ENCODE results near the gene PRPS2. TPM values are rescaled to one million over a fixed set of nuclear protein-coding genes. Genes with fewer than 3 reads are reported as not detected.
A peak's percentile ranks its signal among the peaks of the same experiment; 100 is the strongest.

The PRPS2 gene
- total and polyA plus RNA-seq, 2 of the 13 experiments (the other 11 are each of a cell fraction or from before 2014, with no cell fraction given): 10.6 to 24.4 TPM

- CTCF ChIA-PET (ENCODE audit: low intra/inter-chr PET ratio, low total read pairs): no interaction called here
- intact Hi-C loops (cut with micrococcal nuclease; ENCODE audit: unreplicated experiment): no loop called here
These were observed 13.5 kb upstream of the PRPS2 start for GRCh38 chrX:12777670-12778069.

DNA sequence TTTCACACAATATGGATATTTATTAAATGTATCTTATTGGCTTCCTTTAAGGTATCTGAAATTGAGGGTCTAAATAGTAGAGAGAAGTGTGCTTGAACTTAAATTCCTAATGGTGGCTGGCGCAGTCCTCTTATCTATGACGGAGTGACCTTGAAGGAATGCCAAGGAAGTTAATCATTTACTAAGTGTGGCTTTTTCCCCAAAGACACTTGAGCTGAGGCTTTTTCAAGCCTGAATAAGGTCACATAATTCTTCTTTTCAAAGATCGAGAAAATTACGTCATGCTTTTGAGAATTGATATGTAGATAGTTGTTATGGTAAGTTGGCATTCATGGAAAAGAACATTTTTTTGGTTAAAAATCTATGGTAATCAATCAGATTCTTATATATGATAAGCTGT is 11.7 kb upstream of the PRPS2 start:
- Histone ChIP-seq H3K4me3 (replicated peaks in 1 of 3; ENCODE audit: insufficient read depth in 1 of 3, low read depth in 2 of 3, low read length in 3 of 3) (no peak overlapping the region), H3K27ac (ENCODE audit: extremely low read length, insufficient read depth, low read length) (no peak overlapping the region), H3K27me3 (ENCODE audit: control insufficient read depth in 1 of 2, insufficient read depth in 2 of 2, low read length in 2 of 2) (no peaks in the 10 kb centered on the region), H3K79me2 (ENCODE audit: insufficient read depth, low read length) (no peaks in the 10 kb centered on the region), H3K9ac (ENCODE audit: insufficient read depth, low read depth, low read length) (no peak overlapping the region), H3K9me3 (ENCODE audit: low read length) (no peaks in the 10 kb centered on the region), H3K4me1 (ENCODE audit: insufficient read depth, low read length) (peaks cover 6% of the 10 kb centered on the region; the same call in 1 of the 2 replicates), H3K36me3 (replicated peaks in 1 of 2; ENCODE audit: control insufficient read depth in 1 of 2, insufficient read depth in 2 of 2, low read length in 2 of 2) (no peaks in the 10 kb centered on the region), H3K4me2 (ENCODE audit: low read depth, low read length) (no peak overlapping the region), H4K20me1 (ENCODE audit: insufficient read depth, low read length) (no peaks in the 10 kb centered on the region), H2AFZ (ENCODE audit: low read length) (no peak overlapping the region)
- CTCF ChIA-PET (ENCODE audit: low intra/inter-chr PET ratio, low total read pairs): no interaction called here
- DNase-seq (ENCODE audit: low spot score): peak; percentile 37
- in situ Hi-C loops (cut with HindIII; ENCODE audit: extremely low pct_ligation_motif_present, low pct_unique_long_range_greater_than_20kb) (no loop called here), intact Hi-C loops (cut with micrococcal nuclease; ENCODE audit: unreplicated experiment) (no loop called here)
- peak; percentile 15 for FAIRE-seq
- BruUV-seq (replicated peaks): no TSS peak
- WGBS (ENCODE audit: low lambda C conversion rate): 2% methylated on average over 4 of the region's 4 CpGs
- TF ChIP-seq PAWR (CRISPR knock-in tag; IDR thresholded peaks at IDR 0.05; ENCODE audit: borderline replicate concordance): no peak
- peak; percentile 22; the same call in 1 of the 2 replicates for TF ChIP-seq CREB1 (IDR thresholded peaks at IDR 0.05)
- no peak for TF ChIP-seq CREB1 (CRISPR knock-in tag; IDR thresholded peaks at IDR 0.05)
- peak; percentile 87 for TF ChIP-seq ATF7 (IDR thresholded peaks at IDR 0.05)
- TF ChIP-seq ATF7 (CRISPR knock-in tag; IDR thresholded peaks at IDR 0.05): no peak
- TF ChIP-seq, protein P1, sequence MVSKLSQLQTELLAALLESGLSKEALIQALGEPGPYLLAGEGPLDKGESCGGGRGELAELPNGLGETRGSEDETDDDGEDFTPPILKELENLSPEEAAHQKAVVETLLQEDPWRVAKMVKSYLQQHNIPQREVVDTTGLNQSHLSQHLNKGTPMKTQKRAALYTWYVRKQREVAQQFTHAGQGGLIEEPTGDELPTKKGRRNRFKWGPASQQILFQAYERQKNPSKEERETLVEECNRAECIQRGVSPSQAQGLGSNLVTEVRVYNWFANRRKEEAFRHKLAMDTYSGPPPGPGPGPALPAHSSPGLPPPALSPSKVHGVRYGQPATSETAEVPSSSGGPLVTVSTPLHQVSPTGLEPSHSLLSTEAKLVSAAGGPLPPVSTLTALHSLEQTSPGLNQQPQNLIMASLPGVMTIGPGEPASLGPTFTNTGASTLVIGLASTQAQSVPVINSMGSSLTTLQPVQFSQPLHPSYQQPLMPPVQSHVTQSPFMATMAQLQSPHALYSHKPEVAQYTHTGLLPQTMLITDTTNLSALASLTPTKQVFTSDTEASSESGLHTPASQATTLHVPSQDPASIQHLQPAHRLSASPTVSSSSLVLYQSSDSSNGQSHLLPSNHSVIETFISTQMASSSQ (IDR thresholded peaks at IDR 0.05; ENCODE audit: low read depth): peak; percentile 74
- TF ChIP-seq, protein P1 (CRISPR knock-in tag; IDR thresholded peaks at IDR 0.05; ENCODE audit: borderline replicate concordance): no peak; the same call in 1 of the 2 replicates
- TF ChIP-seq, protein P2, sequence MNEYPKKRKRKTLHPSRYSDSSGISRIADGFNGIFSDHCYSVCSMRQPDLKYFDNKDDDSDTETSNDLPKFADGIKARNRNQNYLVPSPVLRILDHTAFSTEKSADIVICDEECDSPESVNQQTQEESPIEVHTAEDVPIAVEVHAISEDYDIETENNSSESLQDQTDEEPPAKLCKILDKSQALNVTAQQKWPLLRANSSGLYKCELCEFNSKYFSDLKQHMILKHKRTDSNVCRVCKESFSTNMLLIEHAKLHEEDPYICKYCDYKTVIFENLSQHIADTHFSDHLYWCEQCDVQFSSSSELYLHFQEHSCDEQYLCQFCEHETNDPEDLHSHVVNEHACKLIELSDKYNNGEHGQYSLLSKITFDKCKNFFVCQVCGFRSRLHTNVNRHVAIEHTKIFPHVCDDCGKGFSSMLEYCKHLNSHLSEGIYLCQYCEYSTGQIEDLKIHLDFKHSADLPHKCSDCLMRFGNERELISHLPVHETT (CRISPR knock-in tag; conservative IDR thresholded peaks at IDR 0.05): no peak
- POLR2A ChIA-PET: interaction anchor here (2.5 kb wide), 1 partner anchor 11 kb away, joined by 11 read pairs; the partner anchor contains the start of gene PRPS2
- ATAC-seq: no peak

More at GRCh38 chrX:12777670-12778069, 13.5 kb upstream of the PRPS2 start:
- in situ Hi-C loops (cut with HindIII; ENCODE audit: extremely low pct_ligation_motif_present, low pct_unique_long_range_greater_than_20kb): no loop called here
- H3K4me2 ChIP-seq (ENCODE audit: low read depth, low read length): no peak overlapping the region
- BruUV-seq (replicated peaks): no TSS peak
- TF ChIP-seq ZNF232 (CRISPR knock-in tag; IDR thresholded peaks at IDR 0.05; ENCODE audit: borderline replicate concordance) (no peak), CHD4 (IDR thresholded peaks at IDR 0.05; ENCODE audit: borderline replicate concordance, low read length) (no peak), NR0B2 (CRISPR knock-in tag; IDR thresholded peaks at IDR 0.05) (no peak)
- no peak for ATAC-seq
- H3K9ac ChIP-seq (ENCODE audit: insufficient read depth, low read depth, low read length): no peak overlapping the region
- no peak overlapping the region for H3K4me3 ChIP-seq (replicated peaks in 1 of 3; ENCODE audit: insufficient read depth in 1 of 3, low read depth in 2 of 3, low read length in 3 of 3)
- H3K27me3 ChIP-seq (ENCODE audit: control insufficient read depth in 1 of 2, insufficient read depth in 2 of 2, low read length in 2 of 2): no peaks in the 10 kb centered on the region
- no peak overlapping the region for H2AFZ ChIP-seq (ENCODE audit: low read length)
- H3K79me2 ChIP-seq (ENCODE audit: insufficient read depth, low read length): no peaks in the 10 kb centered on the region
- peaks cover 6% of the 10 kb centered on the region; the same call in 1 of the 2 replicates for H3K4me1 ChIP-seq (ENCODE audit: insufficient read depth, low read length)
- POLR2A ChIA-PET: no interaction called here
- H3K9me3 ChIP-seq (ENCODE audit: low read length): no peaks in the 10 kb centered on the region
- no peak for FAIRE-seq
- H3K36me3 ChIP-seq (replicated peaks in 1 of 2; ENCODE audit: control insufficient read depth in 1 of 2, insufficient read depth in 2 of 2, low read length in 2 of 2): no peaks in the 10 kb centered on the region
- no peaks in the 10 kb centered on the region for H4K20me1 ChIP-seq (ENCODE audit: insufficient read depth, low read length)
- no peak for DNase-seq (ENCODE audit: low spot score)
- H3K27ac ChIP-seq (ENCODE audit: extremely low read length, insufficient read depth, low read length): no peak overlapping the region

All from HepG2 (cell line).